HL-60/S4 treated with retinoic acid at 250 ng/mL for 4 days and 3 days (cell line): ENCODE measurements around the gene SNX30.

ENCODE experiments used
- in situ Hi-C: fragments of 300-500 bp; cut with MboI; formaldehyde crosslinking; loops from 2 replicates; pipeline ENCODE4 v1.7.0; 2022; ENCODE audit warnings: low sequenced_read_pairs

Gene SNX30

DNA sequence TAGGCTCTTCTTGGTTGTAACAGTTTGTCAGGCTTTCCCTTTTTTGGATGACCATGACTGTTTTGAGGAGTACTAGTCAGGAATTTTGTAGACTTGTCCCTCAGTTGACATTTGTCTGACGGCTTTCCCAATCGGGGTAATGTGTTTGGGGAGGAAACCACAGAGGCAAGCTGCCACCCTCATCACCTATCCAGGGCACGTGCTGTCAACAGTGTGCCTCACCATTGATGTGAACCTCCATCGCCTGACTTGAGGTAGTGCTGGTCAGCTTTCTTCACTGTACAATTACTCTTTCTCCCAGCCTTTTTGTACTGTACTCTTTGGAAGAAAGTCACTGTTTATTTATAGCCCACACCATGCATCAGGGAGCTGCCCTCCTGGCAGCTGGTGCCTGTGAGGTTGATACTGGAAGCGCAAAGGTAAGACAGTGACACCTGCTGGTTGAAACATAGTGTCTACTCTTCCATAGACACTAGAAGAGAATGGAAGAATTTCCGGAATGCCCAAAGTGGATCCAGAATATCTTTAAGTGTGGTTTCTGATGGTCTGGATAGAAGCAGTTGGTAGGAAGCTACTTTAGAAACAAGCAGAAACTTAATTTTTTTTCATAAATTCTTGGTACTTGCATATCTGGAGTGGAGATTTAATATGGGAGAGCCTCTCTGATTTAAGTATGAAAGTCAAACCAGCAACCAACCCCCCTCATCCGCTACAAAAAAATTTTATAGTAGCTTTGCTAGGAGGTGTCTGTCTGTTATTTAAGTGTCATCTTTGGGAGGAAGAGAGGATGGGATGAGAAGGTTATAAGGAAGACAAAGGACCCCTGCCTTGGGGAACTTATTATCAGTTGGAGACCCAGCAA, 69.3 kb downstream of the SNX30 start:
- in situ Hi-C loops: no loop called here

- in situ Hi-C loops: no loop called here
These were observed 70.3 kb downstream of the SNX30 start for GRCh38 chr9:112820881-112821280.

DNA sequence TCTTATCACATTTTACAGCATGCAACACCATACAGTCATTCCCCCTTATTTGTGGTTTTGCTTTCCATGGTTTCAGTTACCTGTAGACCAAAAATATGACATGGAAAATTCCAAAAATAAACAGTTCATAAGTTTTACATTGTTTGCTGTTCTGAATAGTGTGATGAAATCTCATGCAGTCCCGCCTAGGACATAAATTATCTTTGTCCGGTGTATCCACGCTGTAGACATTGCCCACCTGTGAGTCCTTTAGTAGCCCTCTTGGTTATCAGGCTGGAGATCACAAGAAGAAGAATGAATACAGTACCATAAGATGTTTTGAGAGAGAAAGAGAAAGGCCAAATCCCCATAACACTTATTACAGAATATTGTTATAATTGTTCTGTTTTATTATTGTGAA, 72.1 kb downstream of the SNX30 start:
- in situ Hi-C loops: no loop called here

GRCh38 chr9:112823257-112823656, 72.7 kb downstream of the SNX30 start:
- in situ Hi-C loops: no loop called here

GRCh38 chr9:112831281-112831851, 80.8 kb downstream of the SNX30 start:
- in situ Hi-C loops: no loop called here

GRCh38 chr9:112831969-112832368, 81.4 kb downstream of the SNX30 start:
- in situ Hi-C loops: no loop called here

- in situ Hi-C loops: no loop called here
These were observed 82.5 kb downstream of the SNX30 start for GRCh38 chr9:112833081-112833480.

DNA sequence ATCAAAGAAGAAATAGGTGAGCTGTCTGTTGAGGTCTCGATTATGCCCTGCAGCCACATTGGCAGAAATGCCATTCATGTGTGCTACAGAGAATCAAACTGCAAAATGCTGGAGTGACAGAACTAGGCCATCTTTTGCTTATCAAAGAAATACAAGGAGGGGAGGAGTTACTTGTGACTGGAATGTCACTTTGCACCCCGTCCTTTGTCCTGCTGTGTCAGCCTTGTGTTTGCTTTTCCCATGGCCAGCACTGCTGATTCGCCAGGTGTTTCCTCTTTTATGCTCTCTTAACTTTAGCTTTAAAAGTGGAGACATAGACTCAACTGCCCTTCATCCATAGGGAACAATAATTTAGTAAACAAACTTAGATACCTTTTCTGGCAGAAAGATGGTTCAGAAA, 85.8 kb downstream of the SNX30 start:
- in situ Hi-C loops: no loop called here

GRCh38 chr9:112838342-112838741, 87.8 kb downstream of the SNX30 start:
- in situ Hi-C loops: no loop called here

DNA sequence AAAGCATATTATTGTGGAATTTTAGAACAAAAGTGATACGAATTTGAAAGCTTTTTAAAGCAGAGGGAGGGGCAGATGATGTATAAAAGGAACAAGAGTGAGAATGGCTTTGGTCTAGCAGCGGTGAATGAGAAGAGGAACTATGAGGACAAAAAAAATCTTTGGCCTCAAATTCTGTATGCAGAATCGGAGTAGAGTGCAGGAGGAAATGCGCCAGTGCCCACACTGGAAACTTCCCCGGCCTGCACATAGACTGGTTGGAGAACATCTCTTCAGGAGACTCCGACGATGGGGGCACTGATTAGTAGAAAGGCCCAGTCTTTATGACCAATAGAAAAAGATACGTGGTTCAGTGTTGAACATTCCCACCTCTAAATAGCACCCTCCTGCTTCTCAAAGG, 88.8 kb downstream of the SNX30 start:
- in situ Hi-C loops: no loop called here

DNA sequence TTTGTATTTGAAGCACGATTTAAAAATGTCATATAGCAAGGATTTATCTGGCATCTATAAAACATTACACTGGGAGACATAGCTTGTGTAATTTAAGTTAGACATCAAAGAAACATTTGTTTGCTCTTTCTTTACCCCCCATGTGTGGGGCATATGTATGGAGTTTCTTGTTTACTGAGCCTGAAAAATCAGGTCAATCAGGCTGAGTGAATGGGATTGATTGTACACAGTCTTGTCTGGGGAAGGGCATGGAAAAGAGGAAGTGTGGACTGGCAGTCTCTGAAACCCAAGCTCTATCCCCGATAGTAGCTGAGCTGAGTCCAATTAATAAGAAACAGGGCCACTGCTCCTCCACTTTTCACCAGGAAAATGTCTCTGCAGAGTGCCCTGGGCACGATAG, 90.7 kb downstream of the SNX30 start:
- in situ Hi-C loops: loop anchor here (10.0 kb wide), 1 partner anchor 54 kb away; the partner anchor contains the start of gene SLC46A2

GRCh38 chr9:112842555-112842954, 92.0 kb downstream of the SNX30 start:
- in situ Hi-C loops: loop anchor here (10.0 kb wide), 1 partner anchor 52 kb away; the partner anchor contains the start of gene SLC46A2

GRCh38 chr9:112844771-112845542, 94.4 kb downstream of the SNX30 start:
- in situ Hi-C loops: loop anchor here (10.0 kb wide), 1 partner anchor 50 kb away; the partner anchor contains the start of gene SLC46A2

DNA sequence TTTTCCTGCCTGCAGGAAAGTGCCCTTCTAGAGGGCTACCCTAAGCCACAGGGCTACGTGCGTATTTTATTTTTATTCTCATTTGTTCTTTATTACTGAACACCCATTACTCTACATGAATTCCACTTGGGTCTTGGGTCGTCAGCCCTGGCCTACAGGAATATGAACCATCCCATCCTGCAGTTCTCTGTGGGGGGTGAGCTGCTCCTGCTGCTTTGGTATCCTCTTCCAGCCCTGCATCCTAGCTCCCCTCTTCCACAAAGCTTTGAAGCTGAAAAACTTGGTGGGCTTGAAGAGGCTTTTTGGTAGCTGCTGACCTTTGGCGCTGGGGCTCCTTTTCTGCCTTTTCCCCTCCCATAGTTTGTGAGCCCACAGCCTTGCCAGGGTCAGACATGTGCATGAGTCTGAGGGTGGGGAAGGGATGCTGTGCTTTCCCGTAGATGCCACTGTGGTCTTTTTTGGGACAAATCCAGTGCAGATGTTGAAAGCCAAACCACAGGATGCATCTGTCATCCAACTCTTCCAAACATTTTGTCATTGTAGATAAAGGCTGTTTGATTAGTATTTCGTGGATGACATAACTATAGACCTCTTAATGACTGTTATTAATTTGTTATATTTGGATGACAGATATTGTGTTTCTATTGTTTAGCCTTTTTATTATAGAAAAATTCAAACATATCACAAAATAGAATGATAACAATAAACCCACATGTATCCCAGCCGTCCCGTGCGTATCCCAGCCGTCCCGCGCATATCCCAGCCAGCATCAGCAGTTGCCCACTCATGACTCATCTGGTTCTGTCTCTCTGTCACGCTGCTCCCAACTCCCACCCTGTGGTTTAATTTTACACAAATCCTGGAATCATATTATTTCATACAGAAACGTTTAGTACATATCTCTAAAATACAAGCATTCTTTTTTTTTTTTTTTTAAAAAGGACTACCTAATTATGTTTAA, 96.2 kb downstream of the SNX30 start:
- in situ Hi-C loops: loop anchor here (10.0 kb wide), 1 partner anchor 48 kb away; the partner anchor contains the start of gene SLC46A2

- in situ Hi-C loops: loop anchor here (10.0 kb wide), 1 partner anchor 46 kb away; the partner anchor contains the start of gene SLC46A2
These were observed 98.0 kb downstream of the SNX30 start for GRCh38 chr9:112848316-112849151.

DNA sequence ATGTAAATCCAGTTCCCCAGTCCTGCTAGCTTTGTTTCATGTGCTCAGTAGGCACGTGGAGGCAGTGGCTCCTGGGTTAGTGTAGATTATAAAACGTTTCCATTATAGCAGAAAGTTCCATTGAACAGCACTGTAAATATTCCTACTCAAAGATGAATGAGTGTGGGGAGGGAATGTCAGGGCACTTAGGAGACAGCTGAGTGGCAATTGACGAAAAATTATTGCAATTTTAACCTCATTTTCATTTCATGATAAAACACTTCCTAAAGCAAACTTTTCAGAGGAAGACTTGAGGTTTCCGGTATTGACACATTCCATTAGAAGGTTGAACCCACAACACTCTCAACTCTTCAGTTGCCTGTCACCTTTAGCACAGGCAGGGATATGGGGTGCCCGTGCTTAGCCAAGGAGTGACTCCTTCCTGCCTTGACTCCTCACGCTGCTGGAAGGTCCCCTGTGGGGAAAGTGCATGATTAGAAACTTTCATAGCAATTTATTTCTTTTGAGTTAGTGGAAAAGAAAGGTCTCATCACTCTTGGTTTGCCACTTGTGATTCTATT, 98.9 kb downstream of the SNX30 start:
- in situ Hi-C loops: loop anchor here (10.0 kb wide), 1 partner anchor 45 kb away; the partner anchor contains the start of gene SLC46A2

- in situ Hi-C loops: no loop called here
These were observed 100.3 kb downstream of the SNX30 start for GRCh38 chr9:112850840-112851239.

DNA sequence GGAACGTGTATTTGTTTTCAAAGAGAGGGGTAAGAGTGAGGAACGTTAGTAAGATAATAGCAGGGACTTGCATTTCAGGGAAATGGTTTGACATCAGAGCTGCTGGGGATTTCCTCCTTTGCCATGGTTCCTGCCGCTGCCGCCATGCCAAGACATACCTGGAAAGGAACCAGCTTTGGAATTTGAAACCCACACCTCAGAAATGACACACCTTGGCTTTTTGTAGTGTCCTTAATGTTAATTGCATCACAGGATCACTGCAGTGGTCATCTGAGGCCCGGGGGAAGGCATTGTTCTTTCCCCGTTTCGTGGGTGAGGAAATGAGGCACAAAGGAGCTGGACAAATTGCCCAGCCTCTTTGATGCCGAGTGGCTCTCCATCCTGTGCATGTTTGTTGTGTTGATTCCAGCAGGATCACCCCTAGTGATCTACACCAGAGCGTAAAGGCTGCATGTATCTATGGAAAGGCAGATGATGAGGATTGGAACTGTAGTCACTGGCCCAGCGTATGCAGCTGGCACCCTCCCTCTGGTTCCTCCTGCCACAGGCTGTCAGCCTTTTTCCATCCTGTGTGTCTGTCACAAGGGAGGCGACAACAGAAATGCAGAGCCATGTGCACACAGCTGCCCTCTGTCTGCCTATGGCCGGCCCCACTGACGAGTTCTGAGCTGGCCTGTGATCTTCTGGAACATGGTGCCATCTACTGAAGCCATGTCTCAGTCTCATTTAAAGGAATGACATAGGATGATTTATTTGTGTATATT, 102.4 kb downstream of the SNX30 start:
- in situ Hi-C loops: no loop called here
